Testis (tissue), 3 donors: ENCODE results near the gene CNIH3. TPM values are rescaled to one million over a fixed set of nuclear protein-coding genes. Genes with fewer than 3 reads are reported as not detected.

Source experiments
- DNase-seq: peaks from one replicate; pipeline ENCODE4 v3.0.0-alpha.2; 2019
- H3K27ac ChIP-seq, 2 donors: fragments of 200-600 bp; sonication (generic); one replicate each; pipeline ENCODE4 v1.5.1; 2019
- H3K27me3 ChIP-seq: fragments of 200-600 bp; sonication (generic); one replicate; pipeline ENCODE4 v1.5.1; 2019
- H3K36me3 ChIP-seq: fragments of 200-600 bp; sonication (generic); one replicate; pipeline ENCODE4 v1.5.1; 2017; ENCODE audit warnings: low read depth; ENCODE audit errors: missing control alignments
- H3K4me1 ChIP-seq: fragments of 200-600 bp; sonication (generic); one replicate; pipeline ENCODE4 v1.5.1; 2019
- H3K4me3 ChIP-seq, 2 donors: fragments of 200-600 bp; sonication (generic); one replicate each; pipeline ENCODE4 v1.5.1; 2017 to 2019
- H3K9me3 ChIP-seq: fragments of 200-600 bp; sonication (generic); one replicate; pipeline ENCODE4 v1.5.1; 2017
- CTCF ChIP-seq, 3 experiments: fragments of 450-650 bp in 2 of 3; fragments of 200-600 bp in 1 of 3; sonication (generic) in 1 of 3; IDR thresholded peaks; one replicate each; pipeline ENCODE4 v1.5.1; 2016 to 2019; ENCODE audit warnings: antibody characterized with exemption in 3 of 3, mild to moderate bottlenecking in 2 of 3, moderate library complexity in 1 of 3
- POLR2A ChIP-seq: fragments of 450-650 bp; IDR thresholded peaks from one replicate; pipeline ENCODE4 v1.6.1; 2017; ENCODE audit warnings: antibody characterized with exemption, mild to moderate bottlenecking, moderate library complexity
- WGBS, 2 donors: methylation state at CpG; one replicate each; pipeline ENCODE4 v1.1.5; 2018; 5-methylcytosine and 5-hydroxymethylcytosine counted together
- intact Hi-C: fragments of 100-400 bp; cut with DNase I; formaldehyde crosslinking; loops from one replicate; pipeline ENCODE4 v1.15.1; 2023; ENCODE audit warnings: low total_unique reads
- polyA plus RNA-seq: library from polyadenylated mRNA; stranded (reverse); fragments of 350-450 nt; fragmentation: Illumina TruSeq; extraction: RNeasy Lipid Tissue Mini Kit (QIAGEN cat#74804); gene quantifications from one replicate; pipeline ENCODE4 v1.2.3, GENCODE V29; 2014; ENCODE audit warnings: low read depth, low replicate concordance; ENCODE audit not compliant: insufficient read depth
- total RNA-seq, 2 donors: library from RNA; depleted of rRNA; stranded (reverse); fragments of >200 nt; gene quantifications; one replicate each; pipeline ENCODE4 v1.2.3, GENCODE V29; 2016

The CNIH3 gene
- total and polyA plus RNA-seq, 3 donors from 2014 or later: 8.5 to 9.8 (median 8.5) TPM

- 70 to 90% methylated on average over 3 of the region's 3 CpGs for WGBS, 2 donors
- Histone ChIP-seq H3K27ac (no peak overlapping the region), H3K36me3 (no peaks in the 10 kb centered on the region), H3K4me3 (no peak overlapping the region), H3K4me1 (no peaks in the 10 kb centered on the region), H3K27me3 (no peaks in the 10 kb centered on the region), H3K9me3 (no peaks in the 10 kb centered on the region)
- intact Hi-C loops: no loop called here
- DNase-seq: no peak
- TF ChIP-seq POLR2A (no peak), CTCF (IDR thresholded peaks at IDR 0.05) (no peak)
Measured at GRCh38 chr1:224587051-224587450, 29.1 kb upstream of the CNIH3 start.

GRCh38 chr1:224588515-224588914 lies 27.6 kb upstream of the CNIH3 start:
- Histone ChIP-seq H3K4me3 (no peak overlapping the region), H3K36me3 (no peaks in the 10 kb centered on the region), H3K27ac (no peak overlapping the region), H3K27me3 (no peaks in the 10 kb centered on the region), H3K9me3 (no peaks in the 10 kb centered on the region), H3K4me1 (no peaks in the 10 kb centered on the region)
- WGBS, 2 donors: 81 to 89% methylated on average over 1 of the region's 1 CpG
- TF ChIP-seq POLR2A (no peak), CTCF (IDR thresholded peaks at IDR 0.05) (no peak)
- no peak for DNase-seq
- intact Hi-C loops: no loop called here

DNA sequence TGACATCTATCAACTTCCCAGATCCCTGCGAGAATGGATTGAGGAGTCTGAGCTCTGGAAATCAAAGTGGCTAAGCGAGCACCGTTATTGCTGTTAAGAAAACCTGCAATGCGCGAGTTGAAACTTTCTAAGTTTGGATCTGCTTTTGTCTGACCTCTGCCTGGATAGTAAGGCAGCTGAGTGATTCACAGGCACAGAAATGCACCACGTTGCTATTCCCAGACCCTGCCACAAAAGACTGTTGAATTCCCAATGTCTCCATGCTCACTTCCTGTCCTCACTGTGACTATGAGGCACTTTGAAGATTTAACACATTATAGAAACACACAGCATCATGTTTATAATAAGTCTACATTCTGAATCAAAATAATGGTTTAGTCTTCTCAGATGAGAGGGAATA lies 27.1 kb upstream of the CNIH3 start:
- DNase-seq: no peak
- 84 to 85% methylated on average over 6 of the region's 6 CpGs for WGBS, 2 donors
- intact Hi-C loops: no loop called here

GRCh38 chr1:224591326-224591725 lies 24.8 kb upstream of the CNIH3 start:
- Histone ChIP-seq H3K27ac (no peak overlapping the region), H3K36me3 (no peaks in the 10 kb centered on the region), H3K9me3 (no peaks in the 10 kb centered on the region), H3K27me3 (no peaks in the 10 kb centered on the region), H3K4me1 (no peaks in the 10 kb centered on the region), H3K4me3 (no peak overlapping the region)
- WGBS, 2 donors: 95 to 96% methylated on average over 1 of the region's 1 CpG
- DNase-seq: no peak
- no peak for TF ChIP-seq POLR2A
- TF ChIP-seq CTCF (IDR thresholded peaks at IDR 0.05): no peak
- intact Hi-C loops: no loop called here

More for the DNA sequence above, 27.1 kb upstream of the CNIH3 start:
- H3K4me1 ChIP-seq: no peaks in the 10 kb centered on the region
- no peak overlapping the region for H3K27ac ChIP-seq
- no peaks in the 10 kb centered on the region for H3K27me3 ChIP-seq
- no peak overlapping the region for H3K4me3 ChIP-seq
- no peaks in the 10 kb centered on the region for H3K36me3 ChIP-seq
- no peaks in the 10 kb centered on the region for H3K9me3 ChIP-seq
- TF ChIP-seq POLR2A: no peak
- no peak for TF ChIP-seq CTCF (IDR thresholded peaks at IDR 0.05)
